Ovary (tissue), 9 donors: ENCODE results near the gene NDOR1. TPM values are rescaled to one million over a fixed set of nuclear protein-coding genes. Genes with fewer than 3 reads are reported as not detected.

ENCODE experiments used
- DNase-seq, 5 donors: peaks; one replicate each; pipeline ENCODE4 v3.0.0-alpha.2; 2019 to 2020
- H3K27ac ChIP-seq, 2 donors: fragments of 200-600 bp; one replicate each; pipeline versions ENCODE4 v1.5.1 to v1.8.0; 2019 to 2022
- H3K27me3 ChIP-seq: fragments of 200-600 bp; one replicate; pipeline ENCODE4 v1.8.0; 2022
- H3K36me3 ChIP-seq: fragments of 200-600 bp; sonication (generic); one replicate; pipeline ENCODE4 v1.5.1; 2019
- H3K4me1 ChIP-seq: one replicate; pipeline ENCODE4 v1.8.1; 2013; ENCODE audit warnings: mild to moderate bottlenecking, moderate library complexity; ENCODE audit not compliant: insufficient read depth
- H3K4me3 ChIP-seq: fragments of 200-600 bp; sonication (generic); one replicate; pipeline ENCODE4 v1.5.1; 2017
- H3K9me3 ChIP-seq, 2 donors: fragments of 200-600 bp in 1 of 2; sonication (generic) in 1 of 2; one replicate each; pipeline versions ENCODE4 v1.5.1 to v1.8.1; 2013 to 2019; ENCODE audit warnings: mild to moderate bottlenecking in 1 of 2, moderate library complexity in 1 of 2
- EP300 ChIP-seq: sonication (generic); formaldehyde crosslinking; IDR thresholded peaks from one replicate; pipeline ENCODE4 v1.6.1; 2017; ENCODE audit warnings: antibody characterized with exemption
- POLR2A ChIP-seq: fragments of 450-650 bp; IDR thresholded peaks from one replicate; pipeline ENCODE4 v1.6.1; 2017; ENCODE audit warnings: antibody characterized with exemption, mild to moderate bottlenecking, moderate library complexity
- WGBS, 3 donors: extraction: QIAGEN DNeasy Blood & Tissue Kit in 1 of 3; methylation state at CpG; one replicate each; pipeline versions ENCODE4 v1.1.5 to v1.1.7; 2013 to 2017; 5-methylcytosine and 5-hydroxymethylcytosine counted together
- intact Hi-C, 4 donors: fragments of 100-400 bp; cut with DNase I; formaldehyde crosslinking; loops; one replicate each; pipeline versions ENCODE4 v1.11.0 to v1.15.1; 2022 to 2023
- polyA plus RNA-seq, 2 donors: library from polyadenylated mRNA; stranded (reverse); fragments of 200-250 nt in 1 of 2; fragments of 350-450 nt in 1 of 2; fragmentation: Illumina TruSeq in 1 of 2; extraction: RNeasy Lipid Tissue Mini Kit (QIAGEN cat#74804) in 1 of 2; gene quantifications; one replicate each; pipeline ENCODE4 v1.2.3, GENCODE V29; 2013 to 2014
- total RNA-seq, 7 donors: library from RNA; depleted of rRNA in 2 of 7; stranded (reverse); fragments of >200 nt in 2 of 7; fragmentation: NEBNext Ultra II Directional in 3 of 7; extraction: Animal tissue kit (Norgen Biotek cat#: 25700) in 3 of 7; gene quantifications; one replicate each; pipeline versions ENCODE4 v1.1.0 to v1.2.4, GENCODE V29; 2016 to 2023
- TF ChIP-seq, protein P1 (sequence below), 3 donors: fragments of 450-650 bp in 2 of 3; fragments of 200-600 bp in 1 of 3; IDR thresholded peaks; one replicate each; pipeline versions ENCODE4 v1.5.1 to v1.8.0; 2016 to 2022; ENCODE audit warnings: antibody characterized with exemption in 3 of 3, mild to moderate bottlenecking in 1 of 3
- donor health status: DM: no; HTN: no; CAD: no; lungs with moderate emphysema.
- donor health status: DM: no; HTN: no; CAD: no.
- donor health status: Bipolar disorder and iron deficiency.
- donor health status: DM: yes; HTN: yes; CAD: no.
- donor health status: DM: no; HTN: no; CAD: no.
- donor health status: DM: yes; HTN: yes; CAD: no.

The NDOR1 gene
- total and polyA plus RNA-seq, 9 donors = 1.1 to 15.2 (median 9.0) TPM

DNA sequence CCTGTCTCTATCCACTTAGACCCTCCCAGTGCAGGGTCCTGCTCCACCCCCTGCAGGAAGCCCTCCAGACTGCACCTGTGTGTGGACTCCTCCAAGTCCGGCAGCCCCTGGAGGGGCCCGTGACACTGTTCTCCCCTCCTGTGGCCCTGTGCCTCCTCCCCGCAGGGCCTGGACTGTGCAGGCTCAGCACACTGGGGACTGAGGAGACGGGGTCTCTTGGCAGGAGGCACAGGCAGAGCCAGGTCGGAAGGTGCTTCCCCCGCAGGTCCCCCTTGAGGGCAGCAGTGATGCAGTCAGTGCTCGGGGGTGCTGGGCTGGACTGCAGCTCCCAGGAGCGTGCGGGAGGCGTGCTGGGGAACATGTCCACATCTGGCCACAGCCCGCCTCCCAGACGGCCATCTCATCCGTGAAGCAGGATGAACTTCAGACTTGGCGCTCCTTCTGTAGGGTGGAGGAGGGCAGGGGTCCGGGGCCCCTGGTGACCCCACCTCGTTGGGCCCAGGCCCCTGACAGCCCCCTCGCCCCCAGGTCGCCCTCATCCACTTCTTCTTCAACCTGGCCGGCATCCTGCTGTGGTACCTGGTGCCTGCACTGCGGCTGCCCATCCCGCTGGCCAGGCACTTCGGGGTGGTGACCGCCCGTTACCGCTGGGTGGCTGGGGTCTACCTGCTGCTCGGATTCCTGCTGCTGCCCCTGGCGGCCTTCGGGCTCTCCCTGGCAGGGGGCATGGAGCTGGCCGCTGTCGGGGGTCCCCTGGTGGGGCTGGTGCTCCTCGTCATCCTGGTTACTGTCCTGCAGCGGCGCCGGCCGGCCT is 30.1 kb downstream of the NDOR1 start:
- H3K4me3 ChIP-seq = peak overlapping the region; percentile 25
- intact Hi-C loops = loop anchor here in 1 of 4 donors (10.0 kb wide), 1 partner anchor 121 kb away; the partner anchor contains the start of gene DPP7

DNA sequence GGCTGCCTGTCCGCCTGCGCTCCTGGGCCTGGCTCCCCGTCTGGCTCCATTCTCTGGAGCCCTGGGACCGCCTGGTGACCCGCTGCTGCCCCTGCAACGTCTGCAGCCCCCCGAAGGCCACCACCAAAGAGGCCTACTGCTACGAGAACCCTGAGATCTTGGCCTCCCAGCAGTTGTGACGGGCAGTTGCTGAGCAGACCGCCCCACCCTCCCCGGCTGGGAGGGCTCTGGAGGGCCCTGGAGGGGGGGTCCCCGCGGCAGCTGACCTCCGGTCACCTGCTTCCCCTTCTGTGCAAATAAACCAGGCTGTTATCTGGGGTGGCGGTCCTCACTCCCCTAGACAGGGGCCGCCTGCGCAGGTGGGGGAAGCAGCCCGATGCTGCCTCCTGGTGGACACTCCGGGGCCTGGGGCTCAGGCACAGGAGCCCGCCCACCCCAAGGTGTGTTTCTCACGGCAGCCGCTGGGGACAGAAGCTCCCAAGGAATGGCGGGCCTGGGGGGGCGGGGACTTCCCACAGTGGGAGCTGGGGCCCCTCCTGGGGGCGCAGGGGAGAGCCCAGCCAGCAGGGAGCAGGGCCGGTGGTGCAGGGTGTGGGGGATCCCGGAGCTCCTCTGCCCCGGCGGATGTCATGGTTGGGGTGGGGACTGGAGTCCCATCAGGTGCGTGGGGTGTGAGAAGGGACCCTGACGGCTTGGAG is 30.9 kb downstream of the NDOR1 start:
- no peaks in the 10 kb centered on the region for H3K27me3 ChIP-seq
- TF ChIP-seq, protein P1, sequence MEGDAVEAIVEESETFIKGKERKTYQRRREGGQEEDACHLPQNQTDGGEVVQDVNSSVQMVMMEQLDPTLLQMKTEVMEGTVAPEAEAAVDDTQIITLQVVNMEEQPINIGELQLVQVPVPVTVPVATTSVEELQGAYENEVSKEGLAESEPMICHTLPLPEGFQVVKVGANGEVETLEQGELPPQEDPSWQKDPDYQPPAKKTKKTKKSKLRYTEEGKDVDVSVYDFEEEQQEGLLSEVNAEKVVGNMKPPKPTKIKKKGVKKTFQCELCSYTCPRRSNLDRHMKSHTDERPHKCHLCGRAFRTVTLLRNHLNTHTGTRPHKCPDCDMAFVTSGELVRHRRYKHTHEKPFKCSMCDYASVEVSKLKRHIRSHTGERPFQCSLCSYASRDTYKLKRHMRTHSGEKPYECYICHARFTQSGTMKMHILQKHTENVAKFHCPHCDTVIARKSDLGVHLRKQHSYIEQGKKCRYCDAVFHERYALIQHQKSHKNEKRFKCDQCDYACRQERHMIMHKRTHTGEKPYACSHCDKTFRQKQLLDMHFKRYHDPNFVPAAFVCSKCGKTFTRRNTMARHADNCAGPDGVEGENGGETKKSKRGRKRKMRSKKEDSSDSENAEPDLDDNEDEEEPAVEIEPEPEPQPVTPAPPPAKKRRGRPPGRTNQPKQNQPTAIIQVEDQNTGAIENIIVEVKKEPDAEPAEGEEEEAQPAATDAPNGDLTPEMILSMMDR (IDR thresholded peaks at IDR 0.05) = peak; percentile 96 to 99 (median 99)
- no peak for TF ChIP-seq POLR2A
- 7 to 8% (median 7%) methylated on average over 22 to 31 of the region's 31 CpGs for WGBS, 3 donors
- peak overlapping the region in 1 of 2 donors; percentile 32 for H3K27ac ChIP-seq
- no peaks in the 10 kb centered on the region for H3K9me3 ChIP-seq
- H3K4me3 ChIP-seq = peak overlapping the region; percentile 25
- intact Hi-C loops = loop anchor here in 1 of 4 donors (10.0 kb wide), 1 partner anchor 122 kb away; the partner anchor contains the start of gene DPP7
- peak; percentile 88 to 92 (median 90) for DNase-seq
- H3K36me3 ChIP-seq = no peaks in the 10 kb centered on the region
- H3K4me1 ChIP-seq = peaks cover 11% of the 10 kb centered on the region

More for the DNA sequence above, 30.1 kb downstream of the NDOR1 start:
- Histone ChIP-seq H3K9me3 (no peaks in the 10 kb centered on the region), H3K27me3 (peaks cover 3% of the 10 kb centered on the region), H3K27ac (no peak overlapping the region), H3K4me1 (peaks cover 11% of the 10 kb centered on the region), H3K36me3 (no peaks in the 10 kb centered on the region)
- TF ChIP-seq EP300 (no peak), POLR2A (no peak)
- TF ChIP-seq, protein P1 (IDR thresholded peaks at IDR 0.05) = no peak
- 40 to 55% (median 48%) methylated on average over 25 to 35 of the region's 35 CpGs for WGBS, 3 donors
- DNase-seq = no peak

DNA sequence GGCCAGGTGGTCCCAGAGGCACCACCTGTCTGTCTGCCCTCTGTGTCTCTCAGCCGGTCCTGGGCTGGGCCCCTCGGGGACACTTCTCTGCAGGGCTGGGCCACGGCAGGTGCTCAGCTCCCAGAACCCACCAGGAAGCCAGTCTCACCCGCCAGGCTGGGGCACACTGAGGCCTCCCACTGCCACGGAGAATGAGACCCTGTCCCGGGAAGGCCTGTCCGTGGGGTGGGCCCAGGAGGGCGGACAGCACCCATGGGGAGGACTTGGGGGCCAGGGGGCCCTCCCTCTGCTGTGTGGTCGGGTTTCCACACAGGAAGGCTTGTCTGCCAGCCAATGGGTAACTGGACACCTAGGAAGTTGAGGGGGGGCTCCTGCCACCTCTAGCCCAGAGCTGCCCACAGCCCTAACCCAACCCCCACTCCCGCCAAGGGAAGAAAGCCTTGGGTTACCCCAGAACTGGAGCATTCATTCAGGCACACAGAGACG is 31.5 kb downstream of the NDOR1 start:
- DNase-seq = no peak
- Histone ChIP-seq H3K4me3 (no peak overlapping the region), H3K36me3 (no peaks in the 10 kb centered on the region), H3K27me3 (no peaks in the 10 kb centered on the region), H3K4me1 (peaks cover 11% of the 10 kb centered on the region), H3K9me3 (no peaks in the 10 kb centered on the region), H3K27ac (peak overlapping the region in 1 of 2 donors; percentile 32)
- 42 to 48% (median 46%) methylated on average over 11 of the region's 11 CpGs for WGBS, 3 donors
- intact Hi-C loops = loop anchor here in 1 of 4 donors (10.0 kb wide), 1 partner anchor 122 kb away; the partner anchor contains the start of gene DPP7
- no peak for TF ChIP-seq EP300
- TF ChIP-seq, protein P1 (IDR thresholded peaks at IDR 0.05) = no peak
- no peak for TF ChIP-seq POLR2A
